ENCODE measurements around the gene SHROOM2. TPM values are rescaled to one million over a fixed set of nuclear protein-coding genes. Genes with fewer than 3 reads are reported as not detected.
A peak's percentile ranks its signal among the peaks of the same experiment; 100 is the strongest.

The SHROOM2 gene
- total RNA-seq, 1 donor from 2014 or later, result 9.6 TPM

- TF ChIP-seq CTCF (IDR thresholded peaks at IDR 0.05), result no peak
- intact Hi-C loops (cut with DNase I), result no loop called here
- DNase-seq, result peak; percentile 69
- Histone ChIP-seq H3K4me1 (peaks cover 3% of the 10 kb centered on the region), H3K36me3 (no peaks in the 10 kb centered on the region), H3K9me3 (no peaks in the 10 kb centered on the region), H3K27me3 (no peaks in the 10 kb centered on the region), H3K27ac (no peak overlapping the region), H3K4me3 (peak overlapping the region; percentile 56)
- peak; percentile 57 for ATAC-seq
These were observed 788 bp downstream of the SHROOM2 start for GRCh38 chrX:9786798-9787635.

GRCh38 chrX:9788911-9789310, 2.7 kb downstream of the SHROOM2 start:
- no peaks in the 10 kb centered on the region for H3K27me3 ChIP-seq
- H3K4me1 ChIP-seq, result peaks cover 3% of the 10 kb centered on the region
- DNase-seq (no peak), ATAC-seq (peak; percentile 59)
- TF ChIP-seq CTCF (IDR thresholded peaks at IDR 0.05), result no peak
- no peak overlapping the region for H3K27ac ChIP-seq
- intact Hi-C loops (cut with DNase I), result no loop called here
- no peaks in the 10 kb centered on the region for H3K36me3 ChIP-seq
- H3K9me3 ChIP-seq, result no peaks in the 10 kb centered on the region
- no peak overlapping the region for H3K4me3 ChIP-seq

DNA sequence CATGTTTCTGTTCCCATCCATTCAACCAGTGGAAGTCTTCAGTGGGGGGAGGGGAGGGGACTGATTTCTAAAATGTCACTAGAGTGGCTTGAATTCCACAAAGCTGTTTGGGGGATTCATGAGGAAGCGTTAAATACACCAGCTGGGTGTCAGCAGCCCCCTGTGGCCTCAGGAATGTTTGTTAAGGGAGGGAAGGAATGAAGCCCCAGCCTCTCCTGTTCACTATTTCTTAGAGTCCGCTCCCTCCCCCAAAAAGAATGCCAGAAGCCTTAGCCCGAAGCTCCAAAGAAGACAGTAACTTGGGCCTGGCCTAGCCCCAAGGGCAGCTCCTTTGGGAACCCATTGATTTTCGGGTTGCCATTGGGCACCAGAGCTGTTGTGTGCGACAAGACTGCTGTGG, 3.3 kb downstream of the SHROOM2 start:
- TF ChIP-seq CTCF (IDR thresholded peaks at IDR 0.05), result no peak
- no peak for DNase-seq
- no peak for ATAC-seq
- H3K4me3 ChIP-seq, result no peak overlapping the region
- H3K9me3 ChIP-seq, result no peaks in the 10 kb centered on the region
- H3K27ac ChIP-seq, result no peak overlapping the region
- H3K36me3 ChIP-seq, result no peaks in the 10 kb centered on the region
- no peaks in the 10 kb centered on the region for H3K27me3 ChIP-seq
- H3K4me1 ChIP-seq, result peaks cover 3% of the 10 kb centered on the region
- intact Hi-C loops (cut with DNase I), result no loop called here

- H3K36me3 ChIP-seq, result no peaks in the 10 kb centered on the region
- intact Hi-C loops (cut with DNase I), result no loop called here
- ATAC-seq, result no peak
- no peak for DNase-seq
- TF ChIP-seq CTCF (IDR thresholded peaks at IDR 0.05), result no peak
- peaks cover 3% of the 10 kb centered on the region for H3K4me1 ChIP-seq
- no peaks in the 10 kb centered on the region for H3K9me3 ChIP-seq
- no peaks in the 10 kb centered on the region for H3K27me3 ChIP-seq
- no peak overlapping the region for H3K4me3 ChIP-seq
- H3K27ac ChIP-seq, result no peak overlapping the region
These were observed 4.6 kb downstream of the SHROOM2 start for GRCh38 chrX:9790866-9791265.

GRCh38 chrX:9794495-9794894, 8.3 kb downstream of the SHROOM2 start:
- Histone ChIP-seq H3K4me3 (no peak overlapping the region), H3K27me3 (no peaks in the 10 kb centered on the region), H3K9me3 (no peaks in the 10 kb centered on the region), H3K27ac (no peak overlapping the region), H3K36me3 (no peaks in the 10 kb centered on the region), H3K4me1 (no peaks in the 10 kb centered on the region)
- intact Hi-C loops (cut with DNase I), result no loop called here
- ATAC-seq, result no peak
- no peak for TF ChIP-seq CTCF (IDR thresholded peaks at IDR 0.05)
- no peak for DNase-seq

Data from upper lobe of right lung (tissue), 1 donor.